GM15510 (cell line): ENCODE results near the gene HLCS.

Experiments
- POLR2A ChIP-seq: IDR thresholded peaks from 3 replicates; pipeline ENCODE4 v1.6.1; 2011; ENCODE audit warnings: borderline replicate concordance; ENCODE audit not compliant: insufficient read length; ENCODE audit errors: extremely low read depth

The HLCS gene

GRCh38 chr21:36756527-36756926 lies 209.9 kb downstream of the HLCS start:
- TF ChIP-seq POLR2A: no peak

GRCh38 chr21:36754241-36754898 lies 212.1 kb downstream of the HLCS start:
- TF ChIP-seq POLR2A: no peak

GRCh38 chr21:36753556-36753955 lies 212.9 kb downstream of the HLCS start:
- no peak for TF ChIP-seq POLR2A

GRCh38 chr21:36751383-36751782 lies 215.1 kb downstream of the HLCS start:
- no peak for TF ChIP-seq POLR2A

- TF ChIP-seq POLR2A: no peak
Observed at GRCh38 chr21:36750576-36750959, 215.9 kb downstream of the HLCS start.

GRCh38 chr21:36749935-36750575 lies 216.4 kb downstream of the HLCS start:
- TF ChIP-seq POLR2A: no peak

- TF ChIP-seq POLR2A: no peak
Observed at GRCh38 chr21:36747815-36748383, 218.6 kb downstream of the HLCS start.

GRCh38 chr21:36747041-36747814 lies 219.2 kb downstream of the HLCS start:
- no peak for TF ChIP-seq POLR2A

- no peak for TF ChIP-seq POLR2A
Observed at GRCh38 chr21:36745459-36745858, 221.0 kb downstream of the HLCS start.

- no peak for TF ChIP-seq POLR2A
Observed at GRCh38 chr21:36744560-36745231, 221.8 kb downstream of the HLCS start.

GRCh38 chr21:36744190-36744559 lies 222.3 kb downstream of the HLCS start:
- TF ChIP-seq POLR2A: no peak

- TF ChIP-seq POLR2A: no peak
Observed at GRCh38 chr21:36743446-36743845, 223.0 kb downstream of the HLCS start.

- no peak for TF ChIP-seq POLR2A
Observed at GRCh38 chr21:36743008-36743407, 223.5 kb downstream of the HLCS start.

- TF ChIP-seq POLR2A: no peak
Observed at GRCh38 chr21:36741506-36741905, 225.0 kb downstream of the HLCS start.
